ENCODE measurements around the gene FZD4.
A peak's percentile ranks its signal among the peaks of the same experiment; 100 is the strongest.
"Not testable (repeated sequence)": the region's sequence is repeated elsewhere in the genome, so short reads cannot be mapped to it uniquely, and the experiment has no call there.

The FZD4 gene

GRCh38 chr11:86937193-86937806 lies 17.9 kb downstream of the FZD4 start:
- DNase-seq = not testable (repeated sequence)

GRCh38 chr11:86934926-86935579 lies 20.1 kb downstream of the FZD4 start:
- no peak for DNase-seq

DNA sequence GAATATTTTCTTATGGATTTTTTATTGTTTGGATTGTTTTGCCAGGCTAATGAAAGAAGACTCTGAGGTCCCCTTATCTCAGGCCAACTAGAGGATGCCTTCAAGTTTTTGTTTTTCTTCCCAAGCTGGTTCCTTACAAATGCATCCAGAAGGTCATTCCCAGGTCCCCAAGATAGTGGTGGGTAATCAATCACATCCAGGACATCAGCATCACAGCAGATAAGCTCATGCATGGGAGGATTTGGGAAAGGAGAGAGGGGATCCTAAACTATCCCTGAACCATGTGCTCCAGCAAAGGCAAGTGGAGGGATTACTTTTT lies 20.7 kb downstream of the FZD4 start:
- DNase-seq = no peak

GRCh38 chr11:86933891-86934581 lies 21.2 kb downstream of the FZD4 start:
- DNase-seq = no peak

DNA sequence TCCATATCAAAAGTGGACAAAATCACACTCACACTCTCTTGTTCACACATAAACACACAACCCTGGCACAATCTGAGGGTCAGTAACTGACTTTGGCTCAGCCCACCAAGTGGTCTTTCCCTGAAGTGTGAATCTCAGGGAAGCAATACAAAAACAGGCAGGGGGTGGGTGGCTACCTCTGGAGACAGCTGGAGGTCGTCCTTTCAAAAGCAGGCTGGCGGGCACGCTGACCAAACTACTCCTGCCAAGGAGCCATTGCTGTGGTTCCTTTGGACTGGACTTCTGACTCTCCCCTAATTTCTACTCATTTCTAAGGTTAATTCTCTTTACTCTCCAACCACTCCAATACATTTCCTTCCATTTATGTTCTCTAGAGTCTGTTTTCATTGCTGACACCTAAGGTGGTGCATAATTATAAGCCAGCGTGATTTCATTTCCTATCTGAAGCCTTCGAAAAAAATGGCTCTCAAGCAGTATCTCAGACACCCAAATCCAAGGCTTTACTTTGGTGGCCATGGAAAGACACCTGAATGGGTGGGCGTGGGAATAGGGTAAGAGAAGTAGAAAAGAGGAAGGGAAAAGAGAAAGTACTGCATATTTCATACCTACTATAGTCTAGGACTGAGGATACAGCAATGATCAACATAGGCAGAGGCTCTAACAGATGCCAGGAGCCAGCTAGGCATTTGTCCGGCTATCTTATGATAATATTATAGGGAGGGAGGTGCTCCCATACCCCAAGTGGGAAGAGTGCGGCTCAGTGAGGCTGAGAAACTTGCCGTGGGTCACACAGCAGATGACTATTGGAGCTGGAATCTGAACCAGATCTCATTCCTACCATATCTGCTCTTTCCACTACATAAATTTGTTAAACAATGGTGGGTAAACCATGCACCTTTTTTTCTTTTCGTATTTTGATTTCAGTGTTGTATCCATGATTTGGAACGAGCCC lies 22.0 kb downstream of the FZD4 start:
- DNase-seq = no peak

- DNase-seq = no peak
Observed at GRCh38 chr11:86932259-86932585, 23.0 kb downstream of the FZD4 start.

- no peak for DNase-seq
Observed at GRCh38 chr11:86931548-86932258, 23.5 kb downstream of the FZD4 start.

- no peak for DNase-seq
Observed at GRCh38 chr11:86930957-86931547, 24.1 kb downstream of the FZD4 start.

DNA sequence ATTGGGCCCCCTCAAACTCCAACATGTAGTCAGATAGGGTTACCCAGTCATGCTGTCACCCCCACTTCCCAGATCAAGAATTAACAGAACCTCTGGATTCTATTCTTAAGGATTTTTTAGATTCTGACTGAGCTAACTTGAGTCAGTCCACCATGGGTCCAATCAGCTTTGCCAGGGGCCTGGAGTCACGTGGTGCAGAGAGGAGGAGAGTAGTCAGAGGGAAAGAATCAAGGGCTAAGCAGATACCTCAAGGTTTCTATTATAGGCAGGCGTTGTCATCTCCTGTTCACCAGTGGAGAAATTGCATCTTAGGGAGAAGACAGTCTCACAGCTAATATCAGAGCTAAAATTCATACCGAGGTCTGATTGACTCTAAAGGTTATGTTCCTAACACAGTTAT lies 28.2 kb downstream of the FZD4 start:
- no peak for DNase-seq

DNA sequence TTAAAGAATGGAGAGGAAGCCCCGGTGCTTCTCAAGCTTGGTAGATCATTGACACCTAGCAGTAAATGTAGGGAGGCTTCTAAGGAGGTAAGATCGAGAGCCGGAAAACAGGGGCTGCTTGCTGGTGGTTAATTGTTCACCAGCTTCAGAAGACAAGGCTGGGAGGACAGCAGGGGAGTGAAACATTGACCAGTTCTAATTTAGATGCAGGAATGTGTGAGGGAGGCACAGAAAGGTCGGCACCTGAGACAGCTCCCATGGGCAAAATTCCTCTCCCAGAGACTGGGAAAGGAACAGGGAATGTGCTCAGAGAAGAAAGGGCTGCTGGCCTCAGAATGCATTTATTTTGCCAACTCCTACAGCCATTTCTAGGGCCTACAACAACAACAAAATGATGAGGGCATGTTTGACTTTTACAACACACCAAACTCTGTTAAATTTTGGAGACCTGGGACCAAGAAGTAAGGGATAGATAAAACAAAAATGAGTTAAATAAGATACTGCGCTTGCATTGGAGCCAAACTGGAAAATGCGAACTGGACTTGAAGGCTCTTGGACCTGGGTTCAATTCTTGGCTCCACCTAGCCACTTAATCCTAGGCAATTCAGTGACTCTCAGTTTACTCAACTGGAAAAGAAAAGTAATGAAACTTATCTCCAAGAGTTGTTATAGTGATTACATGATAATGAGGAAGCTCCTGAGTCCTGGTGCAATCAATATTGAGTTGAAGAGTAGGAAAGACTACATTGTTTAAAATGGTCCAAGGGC lies 31.0 kb downstream of the FZD4 start:
- peak; percentile 27 for DNase-seq

DNA sequence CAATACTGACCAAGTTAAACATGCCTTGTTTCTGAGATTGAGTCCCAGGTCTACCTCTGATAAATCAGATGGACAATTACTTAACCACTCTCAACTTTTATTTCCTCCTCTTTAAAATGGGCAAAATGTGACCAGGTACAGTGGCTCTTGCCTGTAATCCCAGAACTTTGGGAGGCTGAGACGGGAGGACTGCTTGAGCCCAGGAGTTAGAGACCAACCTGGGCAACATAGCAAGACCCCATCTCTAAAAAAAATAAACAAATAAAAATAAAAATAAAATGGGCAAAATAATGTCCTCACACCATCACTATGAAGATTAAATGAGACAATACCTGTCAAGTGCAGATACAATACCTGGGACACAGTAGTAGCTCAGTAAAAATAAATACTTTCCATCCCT lies 33.0 kb downstream of the FZD4 start:
- DNase-seq = no peak

GRCh38 chr11:86919557-86920210 lies 35.5 kb downstream of the FZD4 start:
- DNase-seq = peak; percentile 51

- DNase-seq = no peak
Observed at GRCh38 chr11:86918973-86919372, 36.2 kb downstream of the FZD4 start.

GRCh38 chr11:86918496-86918895 lies 36.7 kb downstream of the FZD4 start:
- no peak for DNase-seq

GRCh38 chr11:86917589-86917988 lies 37.6 kb downstream of the FZD4 start:
- DNase-seq = no peak

DNA sequence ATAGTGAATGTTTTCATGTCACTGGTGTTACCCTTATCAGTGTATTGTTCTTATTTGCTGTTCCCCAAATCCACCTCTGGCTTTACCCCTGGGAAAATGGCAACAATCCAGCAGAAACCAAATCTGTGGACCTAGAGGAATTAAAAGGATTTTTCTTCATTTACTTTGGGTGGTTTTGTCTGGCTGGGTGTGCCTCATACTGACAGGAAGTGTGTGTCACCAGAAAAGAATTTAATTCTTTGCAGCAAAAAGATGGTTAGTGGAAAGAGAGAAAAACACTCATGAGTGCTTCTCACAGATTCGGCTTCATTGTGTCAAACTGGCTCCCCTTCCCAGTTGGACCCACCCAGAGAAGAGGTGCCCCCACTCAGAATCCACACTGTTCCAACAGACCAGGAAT lies 38.9 kb downstream of the FZD4 start:
- DNase-seq = peak; percentile 40

DNA sequence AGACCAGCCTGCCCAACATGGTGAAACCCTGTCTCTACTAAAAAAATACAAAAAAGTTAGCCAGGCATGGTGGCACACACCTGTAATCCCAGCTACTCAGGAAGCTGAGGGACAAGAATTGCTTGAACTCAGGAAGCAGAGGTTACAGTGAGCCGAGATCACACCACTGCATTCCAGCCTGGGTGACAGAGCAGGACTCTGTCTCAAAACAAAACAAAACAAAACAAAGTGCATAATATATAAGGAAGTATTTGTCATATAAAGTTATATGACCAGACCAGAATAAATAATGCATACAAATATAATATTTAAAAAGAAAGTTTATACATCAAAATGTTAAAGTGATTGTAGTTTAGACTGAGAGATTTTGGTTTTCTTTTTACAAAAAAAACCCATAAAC lies 39.3 kb downstream of the FZD4 start:
- DNase-seq = not testable (repeated sequence)

DNA sequence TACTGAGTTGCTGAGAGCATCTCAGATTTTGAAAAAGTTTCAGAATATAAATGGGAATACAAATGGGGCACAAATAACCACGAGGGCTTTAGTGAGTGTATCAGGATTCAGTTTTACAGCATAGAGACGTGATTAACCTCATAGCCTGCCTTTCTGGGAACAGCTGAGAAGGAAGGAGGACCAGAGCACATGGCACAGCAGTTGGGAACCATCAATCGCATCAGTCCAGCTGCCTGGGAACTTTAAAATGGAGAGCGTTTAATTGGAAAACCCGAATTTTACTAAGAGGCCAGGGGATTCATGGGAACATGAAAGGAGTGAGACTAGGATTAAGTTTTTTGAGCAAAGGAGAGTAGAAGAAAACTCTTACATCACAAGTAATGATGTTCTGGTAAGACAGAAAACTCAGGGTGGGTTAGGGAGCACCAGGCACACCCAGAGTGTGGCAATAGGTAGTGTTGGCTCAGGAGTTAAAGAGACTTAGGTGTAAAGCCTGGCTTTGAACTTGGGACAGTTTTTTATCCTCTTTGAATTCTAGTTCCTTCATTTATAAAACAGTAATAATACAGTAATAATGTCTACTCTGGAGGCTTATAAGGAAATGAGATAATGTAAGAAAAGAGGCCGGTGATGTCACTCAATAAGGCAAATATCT lies 40.2 kb downstream of the FZD4 start:
- DNase-seq = peak; percentile 59

DNA sequence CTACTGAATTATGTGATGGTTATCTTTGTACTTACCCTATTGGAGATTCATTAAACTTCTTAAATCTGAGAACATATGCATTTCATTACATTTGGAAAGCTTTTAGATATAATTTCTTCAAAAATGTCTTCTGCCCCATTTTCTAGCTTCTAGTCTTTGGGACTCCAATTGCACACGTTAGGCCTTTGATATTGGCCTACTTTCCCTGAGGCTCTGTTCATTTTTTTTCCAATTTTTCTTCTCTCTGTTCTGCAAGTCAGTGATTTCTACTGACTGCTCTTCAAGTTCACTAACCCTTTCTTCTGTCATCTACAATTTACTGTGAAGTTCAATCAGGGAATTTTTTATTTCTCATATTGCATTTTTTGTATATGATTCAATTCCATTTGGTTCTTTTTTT lies 43.0 kb downstream of the FZD4 start:
- no peak for DNase-seq

GRCh38 chr11:86910592-86910991 lies 44.6 kb downstream of the FZD4 start:
- no peak for DNase-seq

DNA sequence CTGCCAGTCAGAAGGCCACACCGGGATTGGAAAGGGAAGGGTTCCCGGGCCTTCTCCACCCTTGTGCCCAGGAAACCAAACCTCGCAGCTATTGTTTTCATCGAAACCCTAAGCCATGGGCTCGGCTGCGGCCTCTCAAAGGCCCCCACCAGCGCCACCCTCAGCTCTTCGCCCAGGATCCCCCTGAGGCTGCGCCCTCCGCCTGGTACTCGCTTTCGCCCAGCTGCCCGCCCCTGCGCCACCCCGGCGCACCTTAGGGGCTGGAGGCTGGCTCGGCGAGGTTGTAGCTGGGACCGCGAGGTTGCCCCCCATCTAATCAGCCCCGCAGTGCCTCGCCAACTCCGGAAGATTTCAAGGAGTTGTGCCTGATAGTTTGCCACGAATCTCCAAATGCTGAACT lies 49.0 kb downstream of the FZD4 start:
- DNase-seq = no peak
